Effector memory CD8-positive, alpha-beta T cell (primary cell): ENCODE measurements around the gene RELL1.
A peak's percentile ranks its signal among the peaks of the same experiment; 100 is the strongest.

ENCODE experiments used
- ATAC-seq: fragments of 150-1000 bp; cut with Tn5 transposase; replicated peaks from 2 replicates; pipeline ENCODE4 v1.10.0; 2021; ENCODE audit warnings: mild to moderate bottlenecking, moderate library complexity
- DNase-seq, 3 experiments: peaks; one replicate each; pipeline ENCODE4 v3.0.0; 2021
- H3K27ac Mint-ChIP-seq, 2 donors: one replicate each; pipeline ENCODE4 v1.8.0; 2022; ENCODE audit warnings: mild to moderate bottlenecking in 2 of 2, mixed read lengths in 2 of 2, moderate library complexity in 2 of 2
- H3K27me3 Mint-ChIP-seq, 2 donors: one replicate each; pipeline ENCODE4 v1.8.0; 2022; ENCODE audit warnings: mixed read lengths in 2 of 2
- H3K36me3 Mint-ChIP-seq: one replicate; pipeline ENCODE4 v1.8.0; 2022; ENCODE audit warnings: mild to moderate bottlenecking, moderate library complexity, mixed read lengths; ENCODE audit not compliant: insufficient read depth
- H3K4me1 Mint-ChIP-seq, 2 donors: one replicate each; pipeline ENCODE4 v1.8.0; 2022; ENCODE audit warnings: low read depth in 2 of 2, mixed read lengths in 2 of 2
- H3K4me3 Mint-ChIP-seq, 2 donors: one replicate each; pipeline ENCODE4 v1.8.0; 2022; ENCODE audit warnings: mild to moderate bottlenecking in 2 of 2, mixed read lengths in 2 of 2, moderate library complexity in 2 of 2
- H3K9me3 Mint-ChIP-seq, 2 donors: one replicate each; pipeline ENCODE4 v1.8.0; 2022; ENCODE audit warnings: mixed read lengths in 2 of 2

Gene RELL1

DNA sequence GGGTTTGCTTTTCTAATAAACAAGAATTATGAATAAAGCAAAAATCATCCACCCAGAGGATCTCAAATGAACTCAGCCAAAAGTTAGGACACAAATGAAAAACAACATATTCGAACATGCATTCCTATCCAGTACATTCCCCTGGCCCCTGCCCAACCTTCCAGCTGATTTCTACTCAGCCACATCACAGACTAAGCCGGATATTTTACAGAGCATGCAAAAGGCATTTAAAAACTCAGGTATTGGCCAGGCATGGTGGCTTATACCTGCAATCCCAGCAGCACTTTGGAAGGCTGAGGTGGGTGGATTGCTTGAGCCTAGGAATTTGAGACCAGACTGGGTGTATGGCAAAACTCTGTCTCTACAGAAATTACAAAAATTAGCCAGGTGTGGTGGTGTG, 54.6 kb downstream of the RELL1 start:
- Mint-ChIP-seq H3K4me3 (no peak overlapping the region), H3K27me3 (no peaks in the 10 kb centered on the region), H3K9me3 (no peaks in the 10 kb centered on the region), H3K36me3 (peaks cover 64% of the 10 kb centered on the region), H3K4me1 (peaks cover 0 to 4% of the 10 kb centered on the region in 2 donors), H3K27ac (no peak overlapping the region)
- ATAC-seq (no peak), DNase-seq (no peak)

GRCh38 chr4:37629713-37630112, 56.5 kb downstream of the RELL1 start:
- H3K4me1 Mint-ChIP-seq: no peaks in the 10 kb centered on the region
- ATAC-seq (no peak), DNase-seq (no peak)
- H3K9me3 Mint-ChIP-seq: no peaks in the 10 kb centered on the region
- no peak overlapping the region for H3K4me3 Mint-ChIP-seq
- peaks cover 70% of the 10 kb centered on the region for H3K36me3 Mint-ChIP-seq
- H3K27me3 Mint-ChIP-seq: no peaks in the 10 kb centered on the region
- H3K27ac Mint-ChIP-seq: peak overlapping the region in 1 of 2 donors; percentile 16

GRCh38 chr4:37628977-37629609, 57.1 kb downstream of the RELL1 start:
- Mint-ChIP-seq H3K4me1 (no peaks in the 10 kb centered on the region), H3K9me3 (no peaks in the 10 kb centered on the region), H3K27me3 (no peaks in the 10 kb centered on the region), H3K36me3 (peaks cover 68% of the 10 kb centered on the region), H3K27ac (peak overlapping the region in 1 of 2 donors; percentile 16), H3K4me3 (no peak overlapping the region)
- ATAC-seq (no peak), DNase-seq (no peak)

DNA sequence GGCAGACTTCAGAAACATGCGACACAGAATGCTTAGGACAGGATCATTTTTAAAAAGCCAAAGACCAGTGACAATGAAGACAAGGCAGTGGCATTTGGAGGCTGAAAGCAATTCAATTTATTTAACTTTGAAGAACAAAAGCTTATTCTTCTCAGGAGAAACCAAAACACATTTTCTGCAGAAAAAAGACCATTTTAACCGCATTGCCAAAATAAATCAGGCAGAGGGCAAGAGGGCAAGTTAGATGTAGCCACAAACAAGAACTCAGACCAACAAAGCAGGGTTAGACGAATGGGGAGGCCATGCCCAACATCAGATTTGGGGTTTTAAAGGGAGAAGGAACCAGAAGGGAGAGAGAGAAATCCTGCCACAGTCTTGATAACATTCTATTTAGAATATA, 58.9 kb downstream of the RELL1 start:
- no peak for ATAC-seq
- no peak overlapping the region for H3K4me3 Mint-ChIP-seq
- H3K4me1 Mint-ChIP-seq: no peaks in the 10 kb centered on the region
- no peak overlapping the region for H3K27ac Mint-ChIP-seq
- no peaks in the 10 kb centered on the region for H3K27me3 Mint-ChIP-seq
- DNase-seq: no peak
- H3K9me3 Mint-ChIP-seq: no peaks in the 10 kb centered on the region
- H3K36me3 Mint-ChIP-seq: peaks cover 54% of the 10 kb centered on the region

DNA sequence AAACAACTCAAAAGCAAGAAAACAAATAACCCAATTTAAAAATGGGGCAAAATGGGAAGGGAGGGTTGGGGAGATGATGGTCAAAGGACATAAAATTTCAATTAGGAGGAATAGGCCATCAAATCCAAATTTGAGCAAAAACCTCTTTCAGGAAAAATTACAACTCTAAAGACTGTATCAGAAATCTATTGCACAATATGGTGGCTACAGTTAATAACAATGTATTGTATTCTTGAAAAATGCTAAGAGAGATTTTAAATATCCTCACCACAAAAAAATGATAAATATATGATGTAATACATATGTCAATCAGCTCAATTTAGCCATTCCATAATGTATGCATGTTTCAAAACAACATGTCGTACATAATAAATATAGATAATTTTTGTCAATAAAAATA, 60.7 kb downstream of the RELL1 start:
- H3K36me3 Mint-ChIP-seq: peaks cover 40% of the 10 kb centered on the region
- H3K27ac Mint-ChIP-seq: no peak overlapping the region
- H3K4me1 Mint-ChIP-seq: no peaks in the 10 kb centered on the region
- no peaks in the 10 kb centered on the region for H3K27me3 Mint-ChIP-seq
- H3K4me3 Mint-ChIP-seq: no peak overlapping the region
- no peak for ATAC-seq
- no peaks in the 10 kb centered on the region for H3K9me3 Mint-ChIP-seq
- DNase-seq: no peak

DNA sequence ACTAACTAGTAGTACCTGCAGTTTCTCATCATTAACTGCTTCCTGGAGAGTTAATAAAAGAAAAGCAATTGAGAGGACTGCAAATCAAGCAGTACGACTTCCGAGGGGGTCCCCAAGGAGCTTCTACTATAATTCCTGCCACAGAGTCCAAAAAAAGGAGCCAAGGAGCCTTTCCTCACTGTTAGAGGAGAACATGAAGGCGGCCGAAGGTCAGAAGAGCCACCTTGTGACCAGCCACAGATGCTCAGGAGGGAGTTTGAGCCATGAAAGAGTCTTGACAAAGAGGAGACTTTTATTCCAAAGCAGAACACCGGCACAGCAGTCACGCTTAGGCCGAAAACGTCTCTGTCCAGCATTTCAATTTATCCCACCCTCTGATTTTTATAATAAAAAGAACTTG, 62.2 kb downstream of the RELL1 start:
- Mint-ChIP-seq H3K9me3 (no peaks in the 10 kb centered on the region), H3K36me3 (peaks cover 32% of the 10 kb centered on the region), H3K4me3 (no peak overlapping the region), H3K4me1 (no peaks in the 10 kb centered on the region), H3K27ac (no peak overlapping the region), H3K27me3 (no peaks in the 10 kb centered on the region)
- ATAC-seq (no peak), DNase-seq (no peak)

- H3K36me3 Mint-ChIP-seq: peaks cover 24% of the 10 kb centered on the region
- no peak for ATAC-seq
- peak overlapping the region in 1 of 2 donors; percentile 62 for H3K27ac Mint-ChIP-seq
- no peaks in the 10 kb centered on the region for H3K9me3 Mint-ChIP-seq
- no peaks in the 10 kb centered on the region for H3K27me3 Mint-ChIP-seq
- H3K4me3 Mint-ChIP-seq: no peak overlapping the region
- no peak for DNase-seq
- no peaks in the 10 kb centered on the region for H3K4me1 Mint-ChIP-seq
These were observed 63.1 kb downstream of the RELL1 start for GRCh38 chr4:37623125-37623524.

- Mint-ChIP-seq H3K4me3 (no peak overlapping the region), H3K27ac (no peak overlapping the region), H3K27me3 (no peaks in the 10 kb centered on the region), H3K4me1 (peaks cover 0 to 4% of the 10 kb centered on the region in 2 donors), H3K9me3 (no peaks in the 10 kb centered on the region), H3K36me3 (peaks cover 12% of the 10 kb centered on the region)
- no peak for ATAC-seq
- no peak for DNase-seq
These were observed 66.0 kb downstream of the RELL1 start for GRCh38 chr4:37620176-37620575.

- Mint-ChIP-seq H3K36me3 (peaks cover 20% of the 10 kb centered on the region), H3K9me3 (no peaks in the 10 kb centered on the region), H3K4me3 (no peak overlapping the region), H3K4me1 (peaks cover 0 to 4% of the 10 kb centered on the region in 2 donors), H3K27me3 (no peaks in the 10 kb centered on the region), H3K27ac (no peak overlapping the region)
- no peak for ATAC-seq
- no peak for DNase-seq
These were observed 70.5 kb downstream of the RELL1 start for GRCh38 chr4:37615720-37616063.

DNA sequence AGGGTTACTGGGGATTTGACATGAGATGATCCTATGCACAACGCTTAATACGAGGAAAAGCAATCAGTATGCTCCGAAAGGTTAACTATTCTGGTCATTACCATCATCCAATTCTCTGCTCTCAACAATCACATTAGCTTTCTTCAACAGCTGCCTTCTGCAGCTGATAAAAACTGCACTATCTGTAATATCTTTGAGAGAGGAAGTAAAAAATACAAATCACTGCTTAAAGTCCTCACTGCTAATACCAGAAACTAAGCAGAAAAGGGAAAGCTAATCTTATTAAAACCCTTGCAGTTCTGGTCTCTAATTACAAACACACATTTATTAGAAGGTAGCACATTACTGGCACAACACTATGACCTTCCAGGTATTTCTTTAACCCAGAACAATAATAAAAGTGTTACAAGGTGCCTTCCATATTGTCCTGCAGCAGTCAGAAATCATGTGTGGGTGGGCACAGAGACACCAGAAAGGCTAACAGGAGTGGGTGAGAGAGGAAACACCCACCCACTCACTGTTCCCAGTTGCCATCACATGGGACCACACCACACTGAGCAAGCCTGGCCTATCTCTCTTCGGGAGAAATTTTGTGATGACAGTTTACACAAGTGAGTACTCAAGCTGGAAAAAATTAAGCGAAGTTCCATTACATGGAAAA, 71.0 kb downstream of the RELL1 start:
- DNase-seq (no peak), ATAC-seq (no peak)
- Mint-ChIP-seq H3K27ac (no peak overlapping the region), H3K4me3 (no peak overlapping the region), H3K27me3 (no peaks in the 10 kb centered on the region), H3K4me1 (peaks cover 0 to 4% of the 10 kb centered on the region in 2 donors), H3K9me3 (no peaks in the 10 kb centered on the region), H3K36me3 (peaks cover 20% of the 10 kb centered on the region)

GRCh38 chr4:37612811-37613210, 73.4 kb downstream of the RELL1 start:
- Mint-ChIP-seq H3K4me1 (peaks cover 0 to 4% of the 10 kb centered on the region in 2 donors), H3K9me3 (no peaks in the 10 kb centered on the region), H3K27me3 (no peaks in the 10 kb centered on the region), H3K27ac (no peak overlapping the region), H3K36me3 (peaks cover 14% of the 10 kb centered on the region), H3K4me3 (no peak overlapping the region)
- ATAC-seq (no peak), DNase-seq (no peak)

DNA sequence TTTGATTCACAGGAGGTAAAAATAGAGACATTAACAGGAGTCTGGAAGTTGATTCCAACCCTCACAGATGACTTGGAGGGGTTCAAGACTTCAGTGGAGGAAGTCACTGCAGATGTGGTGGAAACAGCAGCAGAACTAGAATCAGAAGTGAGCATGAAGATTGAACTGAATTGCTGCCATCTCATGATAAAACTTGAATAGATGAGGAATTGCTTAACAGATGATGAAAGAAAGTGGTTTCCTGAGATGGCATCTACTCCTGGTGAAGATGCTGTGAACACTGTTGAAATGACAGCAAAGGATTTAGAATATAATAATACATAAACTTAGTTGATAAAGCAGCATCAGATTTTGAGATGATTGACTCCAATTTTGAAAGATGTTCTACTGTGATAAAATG, 76.5 kb downstream of the RELL1 start:
- ATAC-seq: no peak
- no peaks in the 10 kb centered on the region for H3K27me3 Mint-ChIP-seq
- no peaks in the 10 kb centered on the region for H3K9me3 Mint-ChIP-seq
- H3K4me3 Mint-ChIP-seq: no peak overlapping the region
- H3K36me3 Mint-ChIP-seq: peaks cover 14% of the 10 kb centered on the region
- H3K4me1 Mint-ChIP-seq: peaks cover 0 to 9% of the 10 kb centered on the region in 2 donors
- H3K27ac Mint-ChIP-seq: peak overlapping the region in 1 of 2 donors; percentile 24
- DNase-seq: no peak

- Mint-ChIP-seq H3K4me1 (peaks cover 4 to 14% of the 10 kb centered on the region in 2 donors), H3K9me3 (no peaks in the 10 kb centered on the region), H3K36me3 (peaks cover 7% of the 10 kb centered on the region), H3K27me3 (no peaks in the 10 kb centered on the region), H3K27ac (no peak overlapping the region), H3K4me3 (no peak overlapping the region)
- no peak for ATAC-seq
- DNase-seq: no peak
These were observed 79.2 kb downstream of the RELL1 start for GRCh38 chr4:37607018-37607417.

GRCh38 chr4:37605843-37606565, 80.2 kb downstream of the RELL1 start:
- Mint-ChIP-seq H3K4me1 (peaks cover 4 to 14% of the 10 kb centered on the region in 2 donors), H3K9me3 (no peaks in the 10 kb centered on the region), H3K4me3 (no peak overlapping the region), H3K27me3 (no peaks in the 10 kb centered on the region), H3K36me3 (no peaks in the 10 kb centered on the region), H3K27ac (peak overlapping the region; percentile 22 to 64)
- ATAC-seq (no peak), DNase-seq (no peak)
